LNCaP clone FGC (cell line): Measurements from ENCODE around the gene ANKRD13D.

Source experiments
- DNase-seq: peaks from one replicate; pipeline ENCODE4 v3.0.0-alpha.2; 2011; ENCODE audit warnings: low read depth
- H3K4me3 ChIP-seq: 2 replicates; pipeline ENCODE4 v1.5.1; 2011; ENCODE audit warnings: mild to moderate bottlenecking, low read depth, low read length, control low read depth
- CTCF ChIP-seq: IDR thresholded peaks from 2 replicates; pipeline ENCODE4 v1.5.1; 2012; ENCODE audit warnings: mild to moderate bottlenecking; ENCODE audit not compliant: control insufficient read depth, insufficient read depth; ENCODE audit errors: extremely low read depth

The ANKRD13D gene

GRCh38 chr11:67323526-67323925 lies 34.4 kb downstream of the ANKRD13D start:
- DNase-seq, result no peak
- H3K4me3 ChIP-seq, result no peak overlapping the region
- TF ChIP-seq CTCF, result no peak

- no peak for TF ChIP-seq CTCF
- DNase-seq, result no peak
- no peak overlapping the region for H3K4me3 ChIP-seq
Measured at GRCh38 chr11:67332081-67332691, 43.1 kb downstream of the ANKRD13D start.

- no peak for DNase-seq
- TF ChIP-seq CTCF, result no peak
- H3K4me3 ChIP-seq, result no peak overlapping the region
Measured at GRCh38 chr11:67337257-67337656, 48.2 kb downstream of the ANKRD13D start.

GRCh38 chr11:67344264-67344663 lies 55.2 kb downstream of the ANKRD13D start:
- DNase-seq, result no peak
- no peak overlapping the region for H3K4me3 ChIP-seq
- TF ChIP-seq CTCF, result no peak

- no peak for DNase-seq
- no peak overlapping the region for H3K4me3 ChIP-seq
- no peak for TF ChIP-seq CTCF
Measured at GRCh38 chr11:67345247-67345919, 56.3 kb downstream of the ANKRD13D start.

GRCh38 chr11:67345920-67346819 lies 57.1 kb downstream of the ANKRD13D start:
- DNase-seq, result peak; percentile 91
- TF ChIP-seq CTCF, result peak; percentile 56
- no peak overlapping the region for H3K4me3 ChIP-seq
